NB4 (cell line): Measurements from ENCODE around the gene TRPT1.

ENCODE experiments used
- TF ChIP-seq, protein P1 (sequence below): IDR thresholded peaks from one replicate; pipeline ENCODE4 v1.5.1; 2012; ENCODE audit warnings: low read depth, low read length
- TF ChIP-seq, protein P2 (sequence below): IDR thresholded peaks from 2 replicates; pipeline ENCODE4 v1.6.1; 2011; ENCODE audit warnings: low read depth, low read length

DNA sequence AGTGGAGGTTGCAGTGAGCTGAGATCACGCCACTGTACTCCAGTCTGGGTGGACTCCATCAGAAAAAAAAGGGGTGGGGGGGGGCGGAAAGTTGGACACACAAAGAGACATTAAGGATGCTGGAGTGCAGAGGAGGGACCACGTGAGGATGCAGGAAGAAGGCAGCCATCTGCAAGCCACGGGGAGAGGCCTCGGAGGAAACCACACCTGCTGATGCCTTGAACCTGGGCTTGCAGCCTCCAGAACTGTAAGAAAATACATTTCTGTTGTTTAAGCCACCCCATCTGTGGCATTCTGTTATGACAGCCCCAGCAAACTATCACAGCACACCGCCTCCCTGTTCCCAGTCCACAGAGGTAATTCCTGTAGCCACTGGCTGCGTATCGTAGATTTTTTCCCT, 49.2 kb downstream of the TRPT1 start:
- TF ChIP-seq, protein P1, sequence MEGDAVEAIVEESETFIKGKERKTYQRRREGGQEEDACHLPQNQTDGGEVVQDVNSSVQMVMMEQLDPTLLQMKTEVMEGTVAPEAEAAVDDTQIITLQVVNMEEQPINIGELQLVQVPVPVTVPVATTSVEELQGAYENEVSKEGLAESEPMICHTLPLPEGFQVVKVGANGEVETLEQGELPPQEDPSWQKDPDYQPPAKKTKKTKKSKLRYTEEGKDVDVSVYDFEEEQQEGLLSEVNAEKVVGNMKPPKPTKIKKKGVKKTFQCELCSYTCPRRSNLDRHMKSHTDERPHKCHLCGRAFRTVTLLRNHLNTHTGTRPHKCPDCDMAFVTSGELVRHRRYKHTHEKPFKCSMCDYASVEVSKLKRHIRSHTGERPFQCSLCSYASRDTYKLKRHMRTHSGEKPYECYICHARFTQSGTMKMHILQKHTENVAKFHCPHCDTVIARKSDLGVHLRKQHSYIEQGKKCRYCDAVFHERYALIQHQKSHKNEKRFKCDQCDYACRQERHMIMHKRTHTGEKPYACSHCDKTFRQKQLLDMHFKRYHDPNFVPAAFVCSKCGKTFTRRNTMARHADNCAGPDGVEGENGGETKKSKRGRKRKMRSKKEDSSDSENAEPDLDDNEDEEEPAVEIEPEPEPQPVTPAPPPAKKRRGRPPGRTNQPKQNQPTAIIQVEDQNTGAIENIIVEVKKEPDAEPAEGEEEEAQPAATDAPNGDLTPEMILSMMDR: no peak
- TF ChIP-seq, protein P2, sequence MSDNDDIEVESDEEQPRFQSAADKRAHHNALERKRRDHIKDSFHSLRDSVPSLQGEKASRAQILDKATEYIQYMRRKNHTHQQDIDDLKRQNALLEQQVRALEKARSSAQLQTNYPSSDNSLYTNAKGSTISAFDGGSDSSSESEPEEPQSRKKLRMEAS: no peak
